LoVo (cell line): ENCODE data around the gene TACC2.

Source experiments
- DNase-seq: peaks from one replicate; pipeline ENCODE4 v3.0.0-alpha.2; 2016; ENCODE audit warnings: low spot score

Gene TACC2

GRCh38 chr10:122229666-122230065 lies 240.7 kb downstream of the TACC2 start:
- DNase-seq: no peak

GRCh38 chr10:122230222-122230621 lies 241.3 kb downstream of the TACC2 start:
- no peak for DNase-seq

GRCh38 chr10:122232769-122233168 lies 243.8 kb downstream of the TACC2 start:
- DNase-seq: no peak

DNA sequence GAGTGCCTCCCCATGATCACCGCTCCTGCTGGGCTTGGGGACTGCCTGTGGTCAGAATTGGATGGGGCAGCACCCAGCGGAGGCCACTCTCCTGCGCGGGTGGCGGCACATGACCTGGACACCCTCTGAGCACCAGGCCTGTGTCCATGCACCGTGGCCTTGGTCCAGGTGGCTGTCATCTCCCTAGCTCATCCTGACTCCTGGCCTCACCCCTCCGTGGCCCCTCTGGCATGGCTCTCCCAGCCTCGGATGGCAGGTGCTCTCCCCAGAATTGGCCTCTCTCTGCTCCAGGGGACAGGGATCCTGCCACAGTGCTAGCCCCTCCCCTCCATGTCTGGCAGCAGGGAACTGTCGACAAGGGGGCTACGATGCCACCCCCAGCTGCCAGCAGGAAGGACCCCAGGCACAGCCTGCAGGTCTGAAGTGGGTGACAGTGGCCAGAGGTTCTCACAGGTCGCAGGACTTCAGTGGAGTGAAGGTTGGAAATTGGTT lies 244.9 kb downstream of the TACC2 start:
- no peak for DNase-seq

DNA sequence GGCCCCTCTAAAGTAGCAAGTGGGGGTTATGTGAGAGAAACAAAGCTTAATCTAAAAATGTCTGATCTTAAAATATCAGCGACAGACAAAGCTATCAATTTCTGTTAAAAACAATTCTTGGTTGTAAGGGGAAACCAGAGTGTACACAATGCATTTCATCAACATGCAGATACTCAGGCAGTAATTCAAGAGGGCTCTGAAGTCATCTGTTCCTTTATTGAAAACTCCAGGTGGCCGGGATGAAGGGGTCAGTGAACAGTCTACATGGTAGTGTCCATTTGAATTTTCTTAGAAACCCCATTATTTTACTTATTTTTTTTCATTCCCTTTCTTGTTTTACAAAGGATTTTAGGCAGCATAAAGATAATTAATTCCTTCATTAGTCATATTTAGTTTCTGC lies 245.5 kb downstream of the TACC2 start:
- DNase-seq: no peak

DNA sequence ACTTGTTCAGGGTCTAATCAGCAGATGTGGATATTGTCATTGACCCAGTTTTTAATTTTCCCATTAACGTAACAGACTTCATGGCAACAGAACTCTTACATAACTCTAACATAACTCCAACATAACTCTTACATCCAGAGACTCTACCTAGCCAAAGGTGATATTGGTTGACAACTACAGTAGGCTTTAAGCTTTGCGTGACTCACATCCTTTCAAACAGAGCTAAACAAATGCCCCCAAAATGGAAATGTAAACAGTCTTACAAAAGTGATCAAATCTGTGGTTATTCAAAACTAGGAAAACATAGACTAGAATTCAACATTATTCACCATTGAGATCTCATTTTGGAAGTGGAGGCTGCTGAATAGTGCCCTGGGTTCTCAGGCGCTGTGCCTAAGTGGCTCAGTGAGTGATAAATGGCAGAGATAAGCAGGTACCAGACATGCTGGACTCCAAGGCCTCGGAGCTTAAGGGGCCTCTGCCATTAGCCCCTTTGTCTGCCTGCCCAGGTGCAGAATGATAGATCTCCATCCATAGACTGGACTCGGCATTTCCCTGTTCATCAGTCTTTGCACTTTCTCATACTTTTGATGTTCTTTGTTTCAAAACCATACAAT lies 247.8 kb downstream of the TACC2 start:
- DNase-seq: no peak

DNA sequence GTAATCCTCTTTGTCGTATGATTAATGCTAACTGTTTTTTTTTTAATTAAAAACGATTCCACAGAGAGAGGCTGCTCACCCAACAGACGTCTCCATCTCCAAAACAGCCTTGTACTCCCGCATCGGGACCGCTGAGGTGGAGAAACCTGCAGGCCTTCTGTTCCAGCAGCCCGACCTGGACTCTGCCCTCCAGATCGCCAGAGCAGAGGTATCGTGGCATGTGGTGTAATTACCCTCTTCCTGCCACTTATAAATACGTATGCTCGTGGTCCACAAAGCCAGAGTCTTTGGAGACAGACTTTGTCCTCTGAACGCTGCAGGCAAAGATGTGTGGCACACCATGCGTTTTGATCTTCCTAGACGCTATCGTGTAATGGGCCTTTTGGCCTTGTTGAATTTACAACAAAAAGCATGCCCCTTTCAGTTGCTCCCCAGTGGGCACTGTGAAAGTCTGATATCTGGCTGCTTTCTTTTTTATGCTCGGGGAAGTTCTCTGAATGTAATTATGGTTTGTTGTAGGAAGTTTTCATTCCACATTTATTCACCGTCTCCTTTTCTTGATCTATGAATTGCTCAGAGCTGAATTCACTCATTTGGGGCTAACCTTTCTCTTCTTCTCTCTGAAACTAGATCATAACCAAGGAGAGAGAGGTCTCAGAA lies 248.5 kb downstream of the TACC2 start:
- no peak for DNase-seq

- no peak for DNase-seq
Measured at GRCh38 chr10:122239578-122240257, 250.8 kb downstream of the TACC2 start.

- DNase-seq: no peak
Measured at GRCh38 chr10:122240401-122240800, 251.4 kb downstream of the TACC2 start.

DNA sequence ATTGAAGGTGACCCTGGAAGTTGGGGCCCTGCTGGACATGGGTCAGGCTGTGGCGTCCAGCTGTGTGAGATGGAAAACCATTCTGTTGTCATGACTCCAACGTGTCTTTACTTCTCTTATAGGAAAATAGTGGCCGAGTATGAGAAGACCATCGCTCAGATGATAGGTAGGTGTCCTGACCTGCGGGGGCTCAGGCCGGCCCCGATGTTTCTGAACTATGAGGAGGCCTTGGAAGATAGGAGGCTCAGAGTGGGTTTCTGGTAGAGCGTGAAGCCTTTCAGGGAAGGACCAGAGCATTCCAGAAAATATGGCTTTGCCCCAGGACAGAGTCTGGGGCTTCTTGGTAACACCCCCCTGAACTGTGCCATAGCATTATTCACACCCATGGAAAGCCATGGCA lies 252.9 kb downstream of the TACC2 start:
- DNase-seq: no peak

DNA sequence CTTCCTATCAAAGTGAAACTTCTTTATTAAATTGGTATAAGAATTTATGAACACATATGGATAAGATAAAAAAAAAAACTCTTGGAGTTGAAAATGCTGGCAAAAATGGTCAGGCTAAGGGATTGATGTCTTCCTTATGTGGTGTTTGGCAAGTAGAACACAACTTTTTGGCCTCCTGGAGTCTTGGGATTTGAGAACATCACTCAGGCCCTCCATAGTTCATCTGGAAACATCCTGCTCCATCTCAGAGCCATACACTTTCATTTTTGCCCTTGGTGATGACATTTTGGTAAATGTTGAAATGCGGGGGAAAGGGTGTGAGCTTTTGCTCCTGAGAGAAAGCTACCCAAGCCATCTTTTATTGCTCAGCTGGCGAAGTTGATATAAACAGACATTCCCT lies 254.6 kb downstream of the TACC2 start:
- no peak for DNase-seq

DNA sequence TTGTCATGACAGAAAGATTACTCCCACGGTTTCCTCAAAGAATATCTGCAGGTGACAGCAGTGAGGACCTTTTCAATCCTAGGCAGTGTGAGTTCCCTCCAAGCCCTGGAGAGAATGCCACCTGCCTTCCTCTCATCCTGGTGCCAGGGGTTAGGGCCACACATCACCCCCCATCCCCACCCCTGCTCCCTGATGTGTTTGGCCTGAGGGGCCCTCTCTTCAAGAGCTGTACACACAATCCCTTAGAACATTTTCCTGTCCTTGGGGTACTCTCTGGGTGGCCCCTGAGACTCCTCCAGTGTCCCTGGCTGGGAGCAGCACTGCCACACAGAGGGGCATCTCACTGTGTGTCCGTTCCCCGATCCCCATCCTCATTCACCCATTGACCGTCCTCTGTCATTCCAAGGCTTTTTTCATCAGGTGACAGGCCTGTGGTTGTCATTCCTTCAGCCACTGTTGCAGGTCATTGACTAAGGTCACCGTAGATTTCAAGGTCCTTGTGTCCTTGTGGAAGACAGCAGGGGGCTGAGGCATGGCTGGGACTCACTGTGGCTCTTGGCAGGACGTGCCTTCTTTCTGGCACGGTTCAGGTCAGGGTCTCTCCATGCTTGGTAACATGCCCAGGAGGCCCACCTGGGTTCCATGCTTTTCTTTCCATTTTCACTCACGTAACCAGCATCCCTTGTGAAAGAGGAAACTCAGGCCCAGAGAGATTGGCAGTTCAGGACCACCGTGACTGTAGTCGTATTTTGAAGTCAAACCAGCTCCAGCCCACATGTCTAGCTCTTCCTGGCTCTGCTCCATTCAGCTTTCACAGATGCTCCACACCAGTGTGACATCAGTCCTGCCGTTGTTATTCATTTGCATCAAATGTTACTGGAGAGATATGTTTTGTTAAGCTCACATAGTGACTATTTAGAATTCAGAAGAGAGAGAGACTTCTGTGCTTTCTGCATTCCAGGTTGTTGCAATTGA lies 255.3 kb downstream of the TACC2 start:
- DNase-seq: no peak

DNA sequence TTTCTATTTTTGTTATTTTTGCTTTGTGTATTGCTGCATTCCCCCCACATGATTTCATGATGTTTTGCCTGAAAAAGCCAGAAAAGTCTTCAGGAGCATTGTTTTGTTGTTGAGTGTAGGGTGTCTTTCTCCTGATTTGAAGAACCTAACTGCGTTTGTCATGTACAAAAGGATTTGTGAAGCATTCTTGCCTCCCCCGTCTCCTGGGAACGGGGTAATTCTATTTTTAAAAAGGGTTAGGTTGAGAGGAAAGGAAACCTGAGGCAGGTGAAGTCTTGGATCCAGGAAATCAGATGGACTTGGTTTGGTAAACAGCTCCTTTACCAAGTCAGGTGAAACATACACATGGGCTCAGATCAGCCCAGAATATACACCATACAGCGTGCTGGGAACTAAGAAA lies 256.2 kb downstream of the TACC2 start:
- no peak for DNase-seq

DNA sequence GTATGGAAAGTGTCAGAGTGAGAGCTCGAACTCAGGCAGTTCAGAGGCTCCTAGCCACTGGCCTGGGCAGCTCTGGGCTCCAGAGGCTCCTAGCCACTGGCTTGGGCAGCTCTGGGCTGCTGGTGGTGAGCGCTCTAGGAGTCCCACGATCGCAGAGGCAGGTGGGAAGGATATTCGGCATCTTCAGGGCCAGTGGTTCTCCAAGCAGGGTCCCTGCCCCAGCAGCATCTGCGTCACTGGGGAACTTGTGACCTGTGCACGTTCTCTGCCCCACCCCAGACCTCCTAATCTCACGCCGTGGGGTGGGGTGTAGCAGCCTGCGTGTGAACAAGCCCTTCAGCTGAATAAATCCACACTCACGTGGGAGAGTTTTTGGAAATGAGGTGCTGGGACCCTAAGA lies 256.9 kb downstream of the TACC2 start:
- no peak for DNase-seq

GRCh38 chr10:122246830-122247520 lies 258.0 kb downstream of the TACC2 start:
- DNase-seq: no peak

- no peak for DNase-seq
Measured at GRCh38 chr10:122248356-122249302, 259.7 kb downstream of the TACC2 start.

- DNase-seq: no peak
Measured at GRCh38 chr10:122249303-122249850, 260.4 kb downstream of the TACC2 start.

GRCh38 chr10:122249991-122250750 lies 261.2 kb downstream of the TACC2 start:
- no peak for DNase-seq
